ENCODE measurements around the gene F2R. TPM values are rescaled to one million over a fixed set of nuclear protein-coding genes. Genes with fewer than 3 reads are reported as not detected.
"Not testable (repeated sequence)": the region's sequence is repeated elsewhere in the genome, so short reads cannot be mapped to it uniquely, and the experiment has no call there.

Gene F2R
- total and polyA plus RNA-seq, 2 donors (not counting 3 experiments of a cell fraction or from before 2014, with no cell fraction given) = 342 to 599 TPM

DNA sequence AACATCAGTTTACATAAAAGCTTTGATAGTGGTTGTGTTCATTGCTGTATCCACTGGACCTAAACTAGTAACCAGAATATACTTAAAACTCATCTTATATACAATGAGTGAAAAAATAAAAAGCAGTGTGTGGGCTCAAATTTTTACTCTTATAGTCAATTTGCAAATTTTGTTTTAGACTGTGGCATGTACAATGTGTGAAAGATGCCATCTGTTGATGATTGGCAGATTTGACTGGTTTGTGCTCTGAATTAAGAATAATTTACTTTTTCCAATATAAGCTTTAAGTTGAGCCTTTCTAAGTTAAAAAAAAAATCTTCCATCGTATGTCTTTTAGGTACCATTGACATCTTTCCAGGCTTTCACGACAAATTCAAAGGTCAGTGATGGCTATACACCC lies 60.5 kb downstream of the F2R start:
- Histone ChIP-seq H3K4me3 (replicated peaks in 1 of 3; ENCODE audit: insufficient read depth in 1 of 3, low read depth in 1 of 3, low read length in 3 of 3) (no peak overlapping the region), H3K9ac (replicated peaks; ENCODE audit: extremely low read depth, insufficient read depth, low read length) (no peak overlapping the region), H3K27me3 (ENCODE audit: control insufficient read depth in 2 of 2, insufficient read depth in 2 of 2, low read length in 2 of 2) (no peaks in the 10 kb centered on the region), H4K20me1 (replicated peaks; ENCODE audit: control insufficient read depth, extremely low read depth, insufficient read depth, low read length) (no peaks in the 10 kb centered on the region), H3K4me1 (ENCODE audit: control insufficient read depth, extremely low read depth, insufficient read depth, low read length) (peaks cover 2% of the 10 kb centered on the region), H3K9me1 (replicated peaks; ENCODE audit: control insufficient read depth, extremely low read depth, insufficient read depth, low read length) (no peaks in the 10 kb centered on the region), H2AFZ (ENCODE audit: low read depth, low read length) (no peak overlapping the region), H3K4me2 (ENCODE audit: insufficient read depth, low read length) (no peak overlapping the region), H3K9me3 (replicated peaks; ENCODE audit: control insufficient read depth, insufficient read depth, low read length) (no peaks in the 10 kb centered on the region), H3K27ac (ENCODE audit: insufficient read depth, low read depth, low read length) (no peak overlapping the region), H3K79me2 (ENCODE audit: control insufficient read depth, insufficient read depth, low read length) (no peaks in the 10 kb centered on the region), H3K36me3 (ENCODE audit: control insufficient read depth in 2 of 2, extremely low read depth in 1 of 2, insufficient read depth in 2 of 2, low read length in 2 of 2) (no peaks in the 10 kb centered on the region)
- dilution Hi-C loops (cut with MboI; ENCODE audit: extremely low pct_ligation_motif_present, low sequenced_read_pairs) = no loop called here
- no peak for TF ChIP-seq FOS (IDR thresholded peaks at IDR 0.05; ENCODE audit: borderline replicate concordance, insufficient read depth, low read length)
- TF ChIP-seq CTCF (IDR thresholded peaks at IDR 0.05; ENCODE audit: extremely low read depth in 1 of 2, insufficient read depth in 1 of 2, low read depth in 1 of 2, low read length in 2 of 2) = no peak
- no peak for TF ChIP-seq EZH2 (IDR thresholded peaks at IDR 0.05; ENCODE audit: borderline replicate concordance, low read depth, low read length, severe bottlenecking)
- no peak for TF ChIP-seq GATA2 (IDR thresholded peaks at IDR 0.05; ENCODE audit: insufficient read depth, insufficient read length, low read depth, low read length)
- TF ChIP-seq POLR2A (IDR thresholded peaks at IDR 0.05; ENCODE audit: low read depth, low read length) = no peak
- intact Hi-C loops (cut with micrococcal nuclease) = no loop called here
- DNase-seq (ENCODE audit: low read depth, low spot score) = no peak
- BruUV-seq (replicated peaks) = no TSS peak
- POLR2A ChIA-PET = no interaction called here
- no peak for FAIRE-seq
- CTCF ChIA-PET = interaction anchor here (0.7 to 5.9 kb wide), 6 partner anchors 37 to 193 kb away, joined by 3 to 391 read pairs (median 14); no protein-coding TSS in a partner anchor

DNA sequence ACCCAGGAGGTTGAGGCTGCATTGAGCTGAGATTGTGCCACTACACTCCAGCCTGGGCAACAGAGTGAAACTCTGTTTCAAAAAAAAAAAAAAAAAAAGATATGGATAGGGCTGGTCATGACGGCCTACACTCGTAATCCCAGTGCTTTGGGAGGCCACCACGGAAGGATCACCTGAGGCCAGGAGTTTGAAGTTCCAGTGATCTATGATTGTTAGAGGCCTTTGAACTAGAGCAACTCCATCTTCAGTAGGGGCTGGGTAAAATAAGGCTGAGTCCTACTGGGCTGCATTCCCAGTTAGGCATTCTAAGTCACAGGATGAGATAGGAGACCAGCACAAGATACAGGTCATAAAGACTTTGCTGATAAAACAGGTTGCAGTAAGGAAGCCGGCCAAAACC lies 64.7 kb downstream of the F2R start:
- H3K27me3 ChIP-seq (ENCODE audit: control insufficient read depth in 2 of 2, insufficient read depth in 2 of 2, low read length in 2 of 2); FAIRE-seq; H4K20me1 ChIP-seq (replicated peaks; ENCODE audit: control insufficient read depth, extremely low read depth, insufficient read depth, low read length); H3K4me2 ChIP-seq (ENCODE audit: insufficient read depth, low read length); H3K9me3 ChIP-seq (replicated peaks; ENCODE audit: control insufficient read depth, insufficient read depth, low read length); H3K27ac ChIP-seq (ENCODE audit: insufficient read depth, low read depth, low read length); H2AFZ ChIP-seq (ENCODE audit: low read depth, low read length); intact Hi-C loops (cut with micrococcal nuclease); H3K9me1 ChIP-seq (replicated peaks; ENCODE audit: control insufficient read depth, extremely low read depth, insufficient read depth, low read length); H3K9ac ChIP-seq (replicated peaks; ENCODE audit: extremely low read depth, insufficient read depth, low read length); dilution Hi-C loops (cut with MboI; ENCODE audit: extremely low pct_ligation_motif_present, low sequenced_read_pairs); H3K36me3 ChIP-seq (ENCODE audit: control insufficient read depth in 2 of 2, extremely low read depth in 1 of 2, insufficient read depth in 2 of 2, low read length in 2 of 2); BruUV-seq (replicated peaks); H3K79me2 ChIP-seq (ENCODE audit: control insufficient read depth, insufficient read depth, low read length); DNase-seq (ENCODE audit: low read depth, low spot score); H3K4me3 ChIP-seq (replicated peaks in 1 of 3; ENCODE audit: insufficient read depth in 1 of 3, low read depth in 1 of 3, low read length in 3 of 3); POLR2A ChIA-PET: not testable (repeated sequence)
- CTCF ChIA-PET = interaction anchor here (0.6 kb wide), 1 partner anchor 178 kb away, joined by 3 read pairs; no protein-coding TSS in a partner anchor
- H3K4me1 ChIP-seq (ENCODE audit: control insufficient read depth, extremely low read depth, insufficient read depth, low read length) = peaks cover 24% of the 10 kb centered on the region

Data from endothelial cell of umbilical vein (primary cell).